H9 (cell line): ENCODE results near the gene RNF41. TPM values are rescaled to one million over a fixed set of nuclear protein-coding genes. Genes with fewer than 3 reads are reported as not detected.

Experiments used
- DNase-seq: peaks from one replicate; pipeline ENCODE4 v3.0.0-alpha.2; 2017
- H2AFZ ChIP-seq: one replicate; pipeline ENCODE4 v1.6.1; 2013; ENCODE audit warnings: mild to moderate bottlenecking, low read length, control low read depth, moderate library complexity
- H2AK5ac ChIP-seq: 2 replicates; pipeline ENCODE4 v1.6.1; 2013; ENCODE audit warnings: low read length, control low read depth, mixed read lengths; ENCODE audit not compliant: insufficient read length
- H2BK120ac ChIP-seq: one replicate; pipeline ENCODE4 v1.6.1; 2013; ENCODE audit warnings: low read depth, mild to moderate bottlenecking, low read length, control low read depth, inconsistent platforms; ENCODE audit not compliant: poor library complexity, severe bottlenecking
- H2BK12ac ChIP-seq: 2 replicates; pipeline ENCODE4 v1.6.1; 2013; ENCODE audit warnings: low read length, control low read depth, mixed read lengths, low read depth; ENCODE audit not compliant: insufficient read length
- H2BK15ac ChIP-seq: 2 replicates; pipeline ENCODE4 v1.6.1; 2013; ENCODE audit warnings: low read depth, low read length, control low read depth
- H2BK20ac ChIP-seq: one replicate; pipeline ENCODE4 v1.6.1; 2013; ENCODE audit warnings: low read depth, mild to moderate bottlenecking, low read length, control low read depth, inconsistent platforms; ENCODE audit not compliant: poor library complexity, severe bottlenecking
- H2BK5ac ChIP-seq: 2 replicates; pipeline ENCODE4 v1.6.1; 2013; ENCODE audit warnings: low read length, control low read depth, mixed read lengths; ENCODE audit not compliant: insufficient read length
- H3K14ac ChIP-seq: 2 replicates; pipeline ENCODE4 v1.6.1; 2013; ENCODE audit warnings: low read length, control low read depth; ENCODE audit not compliant: insufficient read depth
- H3K18ac ChIP-seq: 2 replicates; pipeline ENCODE4 v1.6.1; 2013; ENCODE audit warnings: low read depth, mild to moderate bottlenecking, mixed read lengths, low read length, control low read depth; ENCODE audit not compliant: insufficient read length
- H3K23ac ChIP-seq: 2 replicates; pipeline ENCODE4 v1.6.1; 2013; ENCODE audit warnings: low read length, control low read depth, mixed read lengths, low read depth; ENCODE audit not compliant: insufficient read length
- H3K23me2 ChIP-seq: 2 replicates; pipeline ENCODE4 v1.6.1; 2013; ENCODE audit warnings: low read depth, mild to moderate bottlenecking, mixed read lengths, low read length, control low read depth; ENCODE audit not compliant: insufficient read length, poor library complexity, severe bottlenecking
- H3K27ac ChIP-seq: 2 replicates; pipeline ENCODE4 v1.5.1; 2013; ENCODE audit warnings: low read length, control low read depth, mixed read lengths, low read depth; ENCODE audit not compliant: insufficient read length
- H3K27me3 ChIP-seq: 2 replicates; pipeline ENCODE4 v1.6.1; 2013; ENCODE audit warnings: low read length, control low read depth, inconsistent platforms; ENCODE audit not compliant: insufficient read depth
- H3K4ac ChIP-seq: 2 replicates; pipeline ENCODE4 v1.6.1; 2013; ENCODE audit warnings: low read depth, mild to moderate bottlenecking, control low read depth, inconsistent platforms, low read length, moderate library complexity
- H3K4me1 ChIP-seq: 2 replicates; pipeline ENCODE4 v1.6.1; 2013; ENCODE audit warnings: low read length, control low read depth, inconsistent platforms; ENCODE audit not compliant: insufficient read depth
- H3K4me2 ChIP-seq: 2 replicates; pipeline ENCODE4 v1.6.1; 2013; ENCODE audit warnings: low read length, control low read depth, mixed read lengths; ENCODE audit not compliant: insufficient read length, insufficient read depth
- H3K56ac ChIP-seq: 2 replicates; pipeline ENCODE4 v1.6.1; 2013; ENCODE audit warnings: low read depth, mild to moderate bottlenecking, mixed read lengths, low read length, control low read depth; ENCODE audit not compliant: insufficient read length
- H3K79me1 ChIP-seq: 2 replicates; pipeline ENCODE4 v1.6.1; 2013; ENCODE audit warnings: low read depth, mild to moderate bottlenecking, moderate library complexity, low read length, control low read depth, inconsistent platforms; ENCODE audit not compliant: insufficient read depth, poor library complexity, severe bottlenecking
- H3K79me2 ChIP-seq: 2 replicates; pipeline ENCODE4 v1.6.1; 2013; ENCODE audit warnings: low read length, control low read depth, inconsistent platforms; ENCODE audit not compliant: insufficient read depth
- H3K9ac ChIP-seq: 2 replicates; pipeline ENCODE4 v1.6.1; 2013; ENCODE audit warnings: low read length, control low read depth, mixed read lengths; ENCODE audit not compliant: insufficient read length; ENCODE audit errors: extremely low read depth
- H3K9me3 ChIP-seq: one replicate; pipeline ENCODE4 v1.6.1; 2013; ENCODE audit warnings: low read depth, low read length, inconsistent platforms; ENCODE audit not compliant: control insufficient read depth
- H3T11ph ChIP-seq: one replicate; pipeline ENCODE4 v1.6.1; 2013; ENCODE audit warnings: mild to moderate bottlenecking, low read length, control low read depth, inconsistent platforms
- H4K20me1 ChIP-seq: one replicate; pipeline ENCODE4 v1.6.1; 2013; ENCODE audit not compliant: control insufficient read depth, insufficient read length, insufficient read depth
- H4K5ac ChIP-seq: 2 replicates; pipeline ENCODE4 v1.6.1; 2013; ENCODE audit warnings: low read depth, mild to moderate bottlenecking, mixed read lengths, low read length, control low read depth; ENCODE audit not compliant: insufficient read length
- H4K8ac ChIP-seq: replicated peaks from 2 replicates; pipeline ENCODE4 v1.6.1; 2013; ENCODE audit warnings: low read length, control low read depth, mixed read lengths, low read depth; ENCODE audit not compliant: insufficient read length
- H4K91ac ChIP-seq: 2 replicates; pipeline ENCODE4 v1.6.1; 2013; ENCODE audit warnings: low read depth, mild to moderate bottlenecking, moderate library complexity, mixed read lengths, low read length, control low read depth; ENCODE audit not compliant: insufficient read length
- H3K27ac Mint-ChIP-seq, 3 experiments: 2 replicates in 2 of 3; 3 replicates in 1 of 3; pipeline ENCODE4 v1.8.0; 2020 to 2021; ENCODE audit warnings: mixed read lengths in 3 of 3, mild to moderate bottlenecking in 1 of 3, moderate library complexity in 1 of 3
- H3K27me3 Mint-ChIP-seq: 2 replicates; pipeline ENCODE4 v1.8.0; 2021; ENCODE audit warnings: low read depth, mild to moderate bottlenecking, moderate library complexity, mixed read lengths
- H3K36me3 Mint-ChIP-seq, 3 experiments: 2 replicates in 2 of 3; 3 replicates in 1 of 3; pipeline ENCODE4 v1.8.0; 2020 to 2021; ENCODE audit warnings: low read depth in 3 of 3, mixed read lengths in 3 of 3; ENCODE audit not compliant: insufficient read depth in 1 of 3
- H3K4me1 Mint-ChIP-seq, 2 experiments: 2 replicates each; pipeline ENCODE4 v1.8.0; 2020; ENCODE audit warnings: mixed read lengths in 2 of 2
- H3K4me3 Mint-ChIP-seq, 2 experiments: 2 replicates in 1 of 2; 3 replicates in 1 of 2; pipeline ENCODE4 v1.8.0; 2020 to 2021; ENCODE audit warnings: mild to moderate bottlenecking in 2 of 2, mixed read lengths in 2 of 2, moderate library complexity in 1 of 2
- H3K9me3 Mint-ChIP-seq, 2 experiments: 2 replicates in 1 of 2; 3 replicates in 1 of 2; pipeline ENCODE4 v1.8.0; 2020; ENCODE audit warnings: mild to moderate bottlenecking in 2 of 2, mixed read lengths in 2 of 2, moderate library complexity in 1 of 2
- CTCF ChIP-seq: fragments of 200-600 bp; sonication (generic); conservative IDR thresholded peaks from 3 replicates; pipeline ENCODE4 v1.8.0; 2021; ENCODE audit warnings: antibody characterized with exemption, mild to moderate bottlenecking
- WGBS: extraction: QIAGEN DNeasy Blood & Tissue Kit; methylation state at CpG from one replicate; pipeline ENCODE4 v1.1.7; 2013; ENCODE audit warnings: missing lambda C conversion rate, low lambda C conversion rate, mixed read lengths; ENCODE audit not compliant: insufficient read length; ENCODE audit errors: extremely low coverage; 5-methylcytosine and 5-hydroxymethylcytosine counted together
- total RNA-seq: library from RNA; stranded (reverse); gene quantifications from 2 replicates; pipeline ENCODE4 v1.2.1, GENCODE V29; 2021

Gene RNF41
- total RNA-seq, 1 experiment from 2014 or later = 60.8 TPM

- no peak for TF ChIP-seq CTCF
- Mint-ChIP-seq H3K27me3 (peaks cover 6% of the 10 kb centered on the region), H3K36me3 (peaks cover 68 to 93% (median 91%) of the 10 kb centered on the region in 3 experiments)
Measured at GRCh38 chr12:56165369-56165768, 56.4 kb downstream of the RNF41 start.

More at GRCh38 chr12:56165369-56165768, 56.4 kb downstream of the RNF41 start:
- Histone ChIP-seq H3K79me1 (no peaks in the 10 kb centered on the region), H4K5ac (no peak overlapping the region), H3T11ph (no peak overlapping the region), H3K23me2 (no peaks in the 10 kb centered on the region), H3K27me3 (no peaks in the 10 kb centered on the region), H4K8ac (no peak overlapping the region), H4K20me1 (no peaks in the 10 kb centered on the region), H2BK12ac (no peak overlapping the region), H3K79me2 (no peaks in the 10 kb centered on the region), H2BK15ac (no peak overlapping the region), H3K9me3 (no peaks in the 10 kb centered on the region), H4K91ac (no peak overlapping the region), H2BK120ac (no peak overlapping the region), H3K14ac (no peak overlapping the region), H2BK20ac (no peak overlapping the region), H2BK5ac (no peak overlapping the region), H3K18ac (no peak overlapping the region), H3K4me1 (no peaks in the 10 kb centered on the region; the same call in 1 of the 2 replicates), H3K4me2 (no peak overlapping the region), H3K27ac (no peak overlapping the region), H3K9ac (no peak overlapping the region), H3K4ac (no peak overlapping the region), H2AK5ac (no peak overlapping the region), H2AFZ (no peak overlapping the region), H3K56ac (no peak overlapping the region), H3K23ac (no peak overlapping the region)
- WGBS = no CpG with 5 or more reads among the region's 4 CpGs
- H3K27ac Mint-ChIP-seq = peak overlapping the region; percentile 2 to 60 (median 21); a peak in 3 of 7 replicates
- no peak for DNase-seq
- no peak overlapping the region for H3K4me3 Mint-ChIP-seq
- H3K9me3 Mint-ChIP-seq = no peaks in the 10 kb centered on the region
- peaks cover 29 to 36% of the 10 kb centered on the region in 2 experiments for H3K4me1 Mint-ChIP-seq
